Adipose tissue (tissue), 3 donors: ENCODE data around the gene GRIN1. TPM values are rescaled to one million over a fixed set of nuclear protein-coding genes. Genes with fewer than 3 reads are reported as not detected.
"Not testable (repeated sequence)": the region's sequence is repeated elsewhere in the genome, so short reads cannot be mapped to it uniquely, and the experiment has no call there.

Experiments
- H3K27ac ChIP-seq: one replicate; pipeline ENCODE4 v1.5.1; 2013; ENCODE audit warnings: low read depth, low read length
- WGBS, 3 donors: extraction: QIAGEN DNeasy Blood & Tissue Kit; methylation state at CpG; one replicate each; pipeline ENCODE4 v1.1.7; 2013; 5-methylcytosine and 5-hydroxymethylcytosine counted together
- polyA plus RNA-seq, 3 donors: library from polyadenylated mRNA; stranded (reverse); fragments of 200-250 nt; gene quantifications; one replicate each; pipeline ENCODE4 v1.2.3, GENCODE V29; 2013
- donor health status: healthy with polysubstance abuse.
- donor health status: Bipolar disorder and iron deficiency.
- donor health status: healthy.

Gene GRIN1
- polyA plus RNA-seq, 3 donors = 0.26 TPM; not detected in 2

DNA sequence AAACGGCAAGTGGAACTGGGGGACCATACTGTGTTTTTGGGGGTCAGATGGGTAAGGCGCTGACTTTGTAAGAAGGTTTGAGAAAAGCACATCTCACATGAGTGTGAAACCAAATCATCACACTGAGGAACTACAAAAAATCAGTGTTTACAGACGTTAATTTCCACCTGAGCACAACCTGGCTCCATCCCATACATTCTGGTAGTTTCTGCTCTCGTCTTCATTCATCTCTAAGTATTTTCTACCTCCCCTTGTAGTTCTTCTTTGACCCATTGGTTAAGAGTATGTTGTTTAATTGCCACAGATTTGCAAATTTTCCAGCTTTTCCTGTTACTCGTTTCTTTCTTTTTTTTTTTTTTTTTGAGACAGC is 15.5 kb upstream of the GRIN1 start:
- no peak overlapping the region for H3K27ac ChIP-seq
- 73 to 88% (median 77%) methylated on average over 5 of the region's 5 CpGs for WGBS, 3 donors

- not testable (repeated sequence) for H3K27ac ChIP-seq
- WGBS, 3 donors = 88 to 91% (median 90%) methylated on average over 5 of the region's 5 CpGs
These were observed 14.9 kb upstream of the GRIN1 start for GRCh38 chr9:137123952-137124462.

- WGBS, 3 donors = 17 to 28% (median 28%) methylated on average over 3 of the region's 3 CpGs
- no peak overlapping the region for H3K27ac ChIP-seq
These were observed 12.2 kb upstream of the GRIN1 start for GRCh38 chr9:137126786-137127185.

DNA sequence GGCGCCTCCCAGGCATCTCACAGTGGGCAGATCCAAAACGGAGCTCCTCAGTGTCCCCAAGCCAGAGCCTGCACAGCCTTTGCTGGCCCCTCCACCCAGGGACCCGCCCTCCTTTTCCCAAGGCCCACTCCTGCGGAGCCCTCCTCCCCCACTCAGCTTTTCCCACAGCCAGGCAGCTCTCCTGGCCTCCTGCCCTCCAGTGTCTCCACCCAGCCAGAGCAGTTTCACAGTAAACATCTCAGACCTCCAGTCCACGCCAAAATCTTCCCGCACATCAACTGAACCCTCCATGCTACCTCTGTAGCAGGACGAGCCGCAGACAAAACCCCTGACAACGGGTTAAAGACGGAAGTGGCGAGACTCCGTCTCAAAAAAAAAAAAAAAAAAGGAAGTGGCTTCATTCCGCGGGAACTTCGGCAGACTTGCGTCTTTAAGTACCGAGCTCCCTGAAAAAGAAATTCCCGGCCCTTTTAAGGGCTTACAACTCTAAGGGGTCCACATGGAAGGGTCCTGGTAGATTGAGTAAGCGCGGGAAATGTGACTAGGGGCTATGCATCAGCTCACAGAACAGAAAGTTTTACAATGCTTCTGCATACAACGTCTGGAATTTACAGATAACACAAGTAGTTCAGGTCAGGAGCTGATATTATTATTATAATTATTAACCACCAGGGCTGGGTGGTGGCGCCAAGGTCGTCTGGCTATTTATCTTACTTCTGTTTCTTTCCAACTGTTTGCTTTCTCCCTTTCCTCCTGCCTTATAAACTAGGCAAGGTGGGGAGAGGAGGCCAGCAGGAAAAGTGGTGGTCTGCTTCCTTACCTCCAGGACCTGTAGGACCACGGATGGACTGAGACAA is 11.4 kb upstream of the GRIN1 start:
- H3K27ac ChIP-seq = peak overlapping the region; percentile 58
- WGBS, 3 donors = 6 to 22% (median 18%) methylated on average over 24 of the region's 24 CpGs

DNA sequence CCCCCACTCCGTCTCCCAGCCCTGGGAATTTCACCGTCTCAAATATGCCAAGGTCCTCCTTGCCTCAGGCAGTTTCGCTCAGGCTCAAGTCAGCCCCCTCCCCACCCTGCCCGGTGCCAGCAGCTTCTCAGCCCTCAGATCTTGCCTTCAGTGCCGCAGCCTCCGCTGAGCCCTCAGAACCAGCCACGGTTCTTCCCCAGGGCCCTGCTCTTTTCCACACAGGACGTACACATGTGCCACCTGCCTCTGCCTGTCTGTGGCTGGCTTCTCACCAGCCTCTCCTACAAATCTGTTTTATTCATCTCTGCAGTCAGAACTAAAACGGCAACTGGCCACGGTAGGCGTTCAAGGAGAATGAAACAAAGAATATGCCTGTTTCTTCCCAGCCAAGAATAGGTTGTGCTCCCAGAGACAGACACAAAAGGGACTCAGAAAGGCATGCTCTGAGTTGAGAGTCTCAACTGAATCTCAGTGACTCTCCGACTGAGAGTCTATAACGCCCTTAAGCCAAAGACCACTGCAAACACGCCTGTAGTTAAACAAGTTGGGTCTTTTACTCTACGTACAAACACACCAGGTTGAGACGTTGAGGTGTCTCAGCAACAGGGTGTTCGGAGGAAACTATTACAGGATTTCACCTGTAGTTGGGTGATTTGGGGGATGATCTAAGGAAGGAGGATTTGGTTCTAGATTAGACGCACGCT is 10.6 kb upstream of the GRIN1 start:
- WGBS, 3 donors = 18 to 71% (median 69%) methylated on average over 19 of the region's 19 CpGs
- H3K27ac ChIP-seq = no peak overlapping the region

- no peak overlapping the region for H3K27ac ChIP-seq
- 6 to 30% (median 23%) methylated on average over 37 of the region's 37 CpGs for WGBS, 3 donors
These were observed 10.0 kb upstream of the GRIN1 start for GRCh38 chr9:137128862-137129455.

- H3K27ac ChIP-seq = no peak overlapping the region
- WGBS, 3 donors = 0 to 1% (median 1%) methylated on average over 81 to 86 of the region's 86 CpGs
These were observed 9.3 kb upstream of the GRIN1 start for GRCh38 chr9:137129456-137130175.

GRCh38 chr9:137130176-137130755 is 8.7 kb upstream of the GRIN1 start:
- 4 to 10% (median 6%) methylated on average over 56 to 58 of the region's 58 CpGs for WGBS, 3 donors
- H3K27ac ChIP-seq = no peak overlapping the region

DNA sequence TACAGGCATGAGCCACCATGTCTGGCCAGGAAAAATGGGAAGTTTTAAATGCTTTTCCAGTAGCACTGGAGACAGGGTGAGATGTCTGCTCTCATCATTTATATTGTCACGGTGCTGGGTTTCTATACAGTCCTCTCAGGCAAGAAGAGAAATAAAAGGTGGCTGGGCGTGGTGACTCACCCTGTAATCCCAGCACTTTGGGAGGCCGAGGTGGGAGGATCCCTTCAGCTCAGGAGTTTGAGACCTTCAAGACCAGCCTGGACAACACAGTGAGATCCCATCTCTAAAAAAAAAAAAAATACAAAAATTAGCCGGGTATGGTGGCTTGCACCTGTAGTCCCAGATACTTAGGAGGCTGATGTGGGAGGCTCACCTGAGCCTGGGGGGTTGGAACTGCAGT is 4.8 kb upstream of the GRIN1 start:
- 79 to 85% (median 81%) methylated on average over 4 of the region's 4 CpGs for WGBS, 3 donors
- H3K27ac ChIP-seq = no peak overlapping the region

GRCh38 chr9:137135154-137135553 is 3.8 kb upstream of the GRIN1 start:
- 72 to 87% (median 81%) methylated on average over 9 of the region's 9 CpGs for WGBS, 3 donors
- not testable (repeated sequence) for H3K27ac ChIP-seq

DNA sequence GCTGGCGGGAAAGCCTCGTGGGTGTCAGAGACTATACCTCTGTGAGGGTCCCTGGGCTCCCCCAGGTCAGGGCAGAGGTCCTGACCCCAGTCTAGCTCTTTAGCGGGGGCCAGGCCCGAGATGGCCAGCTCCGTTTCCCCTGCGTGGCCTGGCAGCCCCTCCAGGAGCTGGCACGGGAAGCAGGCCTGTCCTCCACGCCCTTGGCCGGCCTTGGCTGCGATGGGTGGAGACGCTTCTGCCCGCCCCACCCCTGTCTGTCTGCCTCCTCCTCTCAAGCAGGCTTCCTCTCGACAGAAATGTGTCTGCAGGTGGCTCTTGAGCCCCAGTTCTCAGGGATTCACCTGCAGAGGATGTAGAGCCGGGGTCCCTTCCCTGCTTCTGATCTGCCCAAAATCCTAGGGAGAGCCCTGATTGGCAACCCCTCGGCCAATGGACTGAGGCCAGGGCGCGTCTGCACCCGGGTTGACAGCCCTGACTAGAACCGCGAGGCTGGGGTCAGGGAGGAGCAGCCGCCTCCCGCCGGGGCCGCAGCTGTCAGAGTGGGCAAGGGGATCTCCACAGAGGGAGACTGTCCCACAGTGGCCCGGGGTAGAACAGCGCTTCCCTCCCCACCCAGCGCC is 2.6 kb upstream of the GRIN1 start:
- H3K27ac ChIP-seq = no peak overlapping the region
- 27 to 38% (median 31%) methylated on average over 22 to 27 of the region's 27 CpGs for WGBS, 3 donors

GRCh38 chr9:137136881-137137607 is 1.9 kb upstream of the GRIN1 start:
- 66 to 70% (median 68%) methylated on average over 22 to 23 of the region's 23 CpGs for WGBS, 3 donors
- no peak overlapping the region for H3K27ac ChIP-seq

DNA sequence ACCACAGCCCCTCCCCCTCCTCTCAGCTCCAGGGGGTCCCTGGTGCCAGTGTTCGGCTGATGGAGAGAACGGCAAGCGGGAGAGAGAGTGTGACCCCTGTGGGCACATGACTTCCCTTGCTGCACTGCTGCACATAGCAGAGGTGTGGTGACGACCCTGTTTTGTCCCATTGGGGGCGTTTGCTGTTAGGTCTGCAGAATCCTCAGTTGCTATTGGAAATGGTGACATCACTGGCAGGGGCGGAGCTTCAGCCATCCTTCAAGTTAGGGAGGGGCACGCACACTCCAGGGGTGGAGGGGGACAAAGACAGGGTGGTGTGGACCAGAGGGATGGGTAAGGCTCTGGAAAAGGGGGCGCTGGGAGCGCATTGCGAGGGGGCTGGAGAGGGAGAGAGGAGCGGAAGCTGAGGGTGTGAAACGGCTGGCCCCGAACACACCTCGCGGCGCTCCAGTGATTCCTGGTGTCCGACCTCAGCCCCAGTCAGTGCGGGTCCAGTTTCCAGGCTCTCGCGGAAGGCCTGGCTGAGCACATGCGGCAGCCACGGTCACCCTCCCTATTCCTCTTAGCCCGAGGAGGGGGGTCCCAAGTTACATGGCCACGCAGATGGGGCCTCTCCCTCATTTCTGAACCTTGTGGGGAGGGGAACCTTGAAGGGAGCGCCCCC is 764 bp upstream of the GRIN1 start:
- no peak overlapping the region for H3K27ac ChIP-seq
- 6 to 10% (median 9%) methylated on average over 25 of the region's 25 CpGs for WGBS, 3 donors

GRCh38 chr9:137139468-137140150 is 655 bp downstream of the GRIN1 start:
- no peak overlapping the region for H3K27ac ChIP-seq
- WGBS, 3 donors = 28 to 32% (median 31%) methylated on average over 28 to 37 of the region's 37 CpGs

GRCh38 chr9:137140151-137141012 is 1.4 kb downstream of the GRIN1 start:
- H3K27ac ChIP-seq = no peak overlapping the region
- WGBS, 3 donors = 52 to 61% (median 58%) methylated on average over 26 of the region's 26 CpGs
